HCT116 (cell line): Measurements from ENCODE around the gene NOX3. TPM values are rescaled to one million over a fixed set of nuclear protein-coding genes. Genes with fewer than 3 reads are reported as not detected.

ENCODE experiments used
- ATAC-seq: fragments of 200-7000 bp; cut with Tn5 transposase; 2 replicates; pipeline ENCODE4 v1.9.1; 2020; ENCODE audit warnings: mild to moderate bottlenecking, moderate library complexity
- BruUV-seq: library from RNA; stranded (reverse); fragments of 400-500 nt; replicated peaks from 2 replicates; lab custom pipeline; 2021; lab: Mats Ljungman, UMichigan
- CTCF ChIA-PET: fragments of 300-600 bp; sonication (Branson Sonifier 250); formaldehyde crosslinking; loops from one replicate; lab custom pipeline; 2021; ENCODE audit warnings: antibody characterized with exemption; lab: Charles Lee
- POLR2A ChIA-PET: fragments of 300-600, 350-600 bp; sonication (Branson Sonifier 250); formaldehyde crosslinking; loops from one replicate; lab custom pipeline; 2021; ENCODE audit warnings: antibody characterized with exemption; lab: Charles Lee
- RAD21 ChIA-PET, 2 experiments: fragments of 300-600 bp; sonication (Branson Sonifier 250); formaldehyde crosslinking; loops; one replicate each; lab custom pipeline; 2023; ENCODE audit warnings: low total read pairs in 2 of 2; ENCODE audit not compliant: uncharacterized antibody in 2 of 2, unreplicated experiment in 2 of 2, low non-redundant PET in 1 of 2; lab: Charles Lee
- DNase-seq: peaks from one replicate; pipeline ENCODE4 v3.0.0-alpha.2; 2010; ENCODE audit warnings: low read depth, low spot score
- H2AFZ ChIP-seq: fragments of 200-600 bp; shearing (Covaris generic), sonication (generic); 2 replicates; pipeline ENCODE4 v1.6.1; 2017; ENCODE audit warnings: low read depth, mixed run types, mixed read lengths, antibody characterized with exemption, low read length; ENCODE audit not compliant: poor library complexity, severe bottlenecking
- H3K27ac ChIP-seq: 2 replicates; pipeline ENCODE4 v1.5.1; 2012; ENCODE audit warnings: low read depth, low read length
- H3K27me3 ChIP-seq: fragments of 200-600 bp; sonication (generic); 2 replicates; pipeline ENCODE4 v1.6.1; 2016; ENCODE audit warnings: mixed run types, low read length, mixed read lengths; ENCODE audit not compliant: insufficient read depth
- H3K36me3 ChIP-seq, 2 experiments: fragments of 200-500 bp in 1 of 2; fragments of 200-600 bp in 1 of 2; sonication (Bioruptor generic) in 1 of 2; sonication (generic) in 1 of 2; 2 replicates each; pipeline versions ENCODE4 v1.5.1 to v1.6.1; 2014 to 2016; ENCODE audit warnings: low read length in 2 of 2, inconsistent platforms in 1 of 2, mixed read lengths in 1 of 2, mixed run types in 1 of 2; ENCODE audit not compliant: insufficient read depth in 2 of 2, control insufficient read depth in 1 of 2
- H3K4me1 ChIP-seq, 2 experiments: fragments of 200-600 bp in 1 of 2; sonication (generic) in 1 of 2; 2 replicates each; pipeline versions ENCODE4 v1.5.1 to v1.6.1; 2012 to 2017; ENCODE audit warnings: low read length in 2 of 2, inconsistent platforms in 1 of 2, mild to moderate bottlenecking in 1 of 2, mixed read lengths in 1 of 2, mixed run types in 1 of 2, moderate library complexity in 1 of 2; ENCODE audit not compliant: insufficient read depth in 2 of 2, control insufficient read depth in 1 of 2
- H3K4me2 ChIP-seq: fragments of 200-600 bp; sonication (generic); 2 replicates; pipeline ENCODE4 v1.6.1; 2017; ENCODE audit warnings: mixed run types, low read length, mixed read lengths
- H3K4me3 ChIP-seq, 2 experiments: fragments of 200-600 bp in 1 of 2; sonication (generic) in 1 of 2; replicated peaks in 1 of 2; 2 replicates each; pipeline ENCODE4 v1.5.1; 2011 to 2016; ENCODE audit warnings: low read length in 2 of 2, control low read depth in 1 of 2, low read depth in 1 of 2, mild to moderate bottlenecking in 1 of 2, mixed read lengths in 1 of 2, mixed run types in 1 of 2
- H3K79me2 ChIP-seq: fragments of 200-600 bp; sonication (generic); 2 replicates; pipeline ENCODE4 v1.6.1; 2017; ENCODE audit warnings: mild to moderate bottlenecking, mixed run types, low read length, moderate library complexity, mixed read lengths; ENCODE audit not compliant: insufficient read depth
- H3K9ac ChIP-seq: fragments of 200-600 bp; sonication (generic); 2 replicates; pipeline ENCODE4 v1.6.1; 2016; ENCODE audit warnings: low read length, mixed read lengths
- H3K9me2 ChIP-seq: fragments of 200-600 bp; sonication (generic), shearing (Covaris generic); 2 replicates; pipeline ENCODE4 v1.6.1; 2017; ENCODE audit warnings: mixed run types, mild to moderate bottlenecking, moderate library complexity; ENCODE audit not compliant: insufficient read depth
- H3K9me3 ChIP-seq, 2 experiments: fragments of 200-500 bp in 1 of 2; fragments of 200-600 bp in 1 of 2; sonication (Bioruptor generic) in 1 of 2; sonication (generic) in 1 of 2; 2 replicates each; pipeline ENCODE4 v1.6.1; 2014 to 2017; ENCODE audit warnings: low read length in 2 of 2, mixed read lengths in 2 of 2, inconsistent platforms in 1 of 2, low read depth in 1 of 2, mild to moderate bottlenecking in 1 of 2, mixed run types in 1 of 2, moderate library complexity in 1 of 2; ENCODE audit not compliant: control insufficient read depth in 1 of 2, insufficient read depth in 1 of 2
- H4K20me1 ChIP-seq: fragments of 200-600 bp; sonication (generic), shearing (Covaris generic); 2 replicates; pipeline ENCODE4 v1.6.1; 2017; ENCODE audit warnings: mixed run types, mild to moderate bottlenecking, moderate library complexity; ENCODE audit not compliant: insufficient read depth
- CBX3 ChIP-seq: IDR thresholded peaks from 2 replicates; pipeline ENCODE4 v1.6.1; 2012; ENCODE audit warnings: low read depth
- EGR1 ChIP-seq: IDR thresholded peaks from 2 replicates; pipeline ENCODE4 v1.6.1; 2012; ENCODE audit warnings: low read depth
- ELF1 ChIP-seq: IDR thresholded peaks from 2 replicates; pipeline ENCODE4 v1.6.1; 2012; ENCODE audit warnings: low read depth, borderline replicate concordance
- EZH2phosphoT487 ChIP-seq: fragments of 200-600 bp; IDR thresholded peaks from 2 replicates; pipeline ENCODE4 v1.6.1; 2018; ENCODE audit warnings: antibody characterized with exemption, borderline replicate concordance
- FOSL1 ChIP-seq: IDR thresholded peaks from 2 replicates; pipeline ENCODE4 v1.6.1; 2012; ENCODE audit warnings: low read depth
- JUND ChIP-seq: IDR thresholded peaks from 2 replicates; pipeline ENCODE4 v1.6.1; 2012
- MAX ChIP-seq: IDR thresholded peaks from 2 replicates; pipeline ENCODE4 v1.6.1; 2012
- POLR2AphosphoS5 ChIP-seq: IDR thresholded peaks from 2 replicates; pipeline ENCODE4 v1.6.1; 2011; ENCODE audit warnings: mild to moderate bottlenecking, low read depth, low read length, moderate library complexity
- REST ChIP-seq: IDR thresholded peaks from 2 replicates; pipeline ENCODE4 v1.6.1; 2012; ENCODE audit warnings: low read depth
- SIN3A ChIP-seq: IDR thresholded peaks from 2 replicates; pipeline ENCODE4 v1.6.1; 2012; ENCODE audit warnings: low read depth
- SP1 ChIP-seq: IDR thresholded peaks from 2 replicates; pipeline ENCODE4 v1.6.1; 2012; ENCODE audit warnings: low read depth
- SRF ChIP-seq: IDR thresholded peaks from 2 replicates; pipeline ENCODE4 v1.6.1; 2012; ENCODE audit warnings: low read depth
- TCF7L2 ChIP-seq: IDR thresholded peaks from 2 replicates; pipeline ENCODE4 v1.7.0; 2011; ENCODE audit warnings: borderline replicate concordance, inconsistent platforms; ENCODE audit not compliant: insufficient read depth, insufficient read length; ENCODE audit errors: extremely low read depth
- ZBTB33 ChIP-seq: IDR thresholded peaks from 2 replicates; pipeline ENCODE4 v1.6.1; 2011; ENCODE audit warnings: mild to moderate bottlenecking, low read length, moderate library complexity; ENCODE audit not compliant: insufficient replicate concordance; ENCODE audit errors: extremely low read depth
- ZFX ChIP-seq: fragments of 450-650 bp; IDR thresholded peaks from 2 replicates; pipeline ENCODE4 v1.6.1; 2017
- ZNF274 ChIP-seq: fragments of 200-500 bp; sonication (Bioruptor generic); IDR thresholded peaks from 2 replicates; pipeline ENCODE4 v1.6.1; 2014; ENCODE audit warnings: mild to moderate bottlenecking, low read depth, low read length, inconsistent platforms
- intact Hi-C: fragments of 100-400 bp; cut with micrococcal nuclease; formaldehyde crosslinking; loops from 2 replicates; pipeline ENCODE4 v1.10.0; 2022
- total RNA-seq: library from RNA; stranded (reverse); gene quantifications from one replicate; pipeline ENCODE4 v1.2.1, GENCODE V29; 2021; ENCODE audit not compliant: unreplicated experiment

NOX3 gene
- total RNA-seq, 1 experiment from 2014 or later = not detected

- H3K27me3 ChIP-seq = no peaks in the 10 kb centered on the region
- H3K9me3 ChIP-seq = no peaks in the 10 kb centered on the region
- ChIA-PET CTCF (no interaction called here), RAD21 (no interaction called here), POLR2A (interaction anchor here (1.3 kb wide), 1 partner anchor 14 kb away, joined by 3 read pairs; no protein-coding TSS in a partner anchor)
- no peak overlapping the region for H2AFZ ChIP-seq
- no peaks in the 10 kb centered on the region for H3K79me2 ChIP-seq
- peaks cover 15 to 17% of the 10 kb centered on the region in 2 experiments for H3K4me1 ChIP-seq
- DNase-seq (no peak), ATAC-seq (no peak)
- no peak overlapping the region for H3K9ac ChIP-seq
- no peak overlapping the region for H3K4me2 ChIP-seq
- intact Hi-C loops = no loop called here
- no peak overlapping the region for H3K27ac ChIP-seq
- no peaks in the 10 kb centered on the region for H3K36me3 ChIP-seq
- H3K9me2 ChIP-seq = no peaks in the 10 kb centered on the region
- H3K4me3 ChIP-seq = no peak overlapping the region
- H4K20me1 ChIP-seq = no peaks in the 10 kb centered on the region
- TF ChIP-seq SP1 (no peak), EZH2phosphoT487 (no peak), FOSL1 (no peak), CBX3 (no peak), REST (no peak), ZBTB33 (no peak), JUND (no peak), POLR2AphosphoS5 (no peak), SIN3A (no peak), MAX (no peak), EGR1 (no peak), ZFX (no peak), ZNF274 (no peak), TCF7L2 (no peak), ELF1 (no peak), SRF (no peak)
- BruUV-seq = no TSS peak
Observed at GRCh38 chr6:155497273-155497672, 41.6 kb upstream of the NOX3 start.
